Jurkat, Clone E6-1 (cell line): ENCODE data around the gene NFKBIE.

Source experiments
- DNase-seq: peaks from one replicate; pipeline ENCODE4 v3.0.0-alpha.2; 2011; ENCODE audit warnings: low read depth, low spot score
- H3K4me3 ChIP-seq: 2 replicates; pipeline ENCODE4 v1.5.1; 2011; ENCODE audit warnings: mild to moderate bottlenecking, low read length, control low read depth, moderate library complexity

Gene NFKBIE

DNA sequence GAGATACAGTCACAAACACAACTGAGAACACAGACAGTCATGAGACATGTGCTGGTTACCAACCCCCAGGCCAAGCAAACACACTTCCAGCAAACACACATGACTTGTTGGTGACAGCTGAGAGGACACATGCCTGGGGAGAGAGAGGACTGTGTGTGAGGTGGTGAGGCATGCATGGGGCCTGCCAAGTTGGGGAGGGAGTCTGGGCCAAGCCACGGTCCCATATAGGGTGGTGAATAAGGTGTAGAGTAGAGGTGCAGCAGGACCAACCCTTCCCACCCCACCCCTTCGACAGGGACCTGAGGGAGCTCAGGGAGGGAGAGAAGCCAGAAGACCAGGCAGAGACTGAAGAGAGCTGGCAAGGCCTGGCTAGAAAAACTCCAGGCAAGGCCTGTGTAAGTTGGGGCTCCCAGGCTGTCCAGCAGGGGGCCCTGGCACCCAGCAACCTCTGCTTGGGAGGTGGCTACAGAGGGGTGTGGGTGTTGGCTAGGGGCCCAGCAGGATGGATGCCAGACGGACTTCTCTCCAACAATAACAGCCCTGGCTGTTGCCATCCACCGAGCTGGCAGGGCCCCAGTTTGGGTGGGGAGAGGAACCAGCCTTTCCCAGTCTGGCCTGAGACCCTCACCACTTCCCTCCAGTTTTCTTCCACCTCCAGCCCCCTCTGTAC is 43.9 kb downstream of the NFKBIE start:
- H3K4me3 ChIP-seq, result no peak overlapping the region
- DNase-seq, result peak; percentile 73

DNA sequence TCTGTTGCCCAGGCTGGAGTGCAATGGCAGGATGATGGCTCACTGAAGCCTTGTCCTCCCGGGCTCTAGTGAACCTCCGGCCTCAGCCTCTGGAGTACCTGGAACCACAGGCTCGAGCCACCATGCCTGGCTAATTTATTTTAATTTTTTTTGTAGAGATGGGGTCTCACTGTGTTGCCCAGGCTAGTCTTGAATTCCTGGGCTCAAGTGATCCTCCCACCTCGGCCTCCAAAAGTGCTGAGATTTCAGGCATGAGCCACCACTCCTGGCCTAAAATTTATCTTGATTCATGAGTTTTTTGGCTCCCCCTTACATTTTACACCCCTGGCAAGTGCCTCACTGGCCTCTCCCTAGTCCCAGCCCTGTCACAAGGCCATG is 44.4 kb downstream of the NFKBIE start:
- H3K4me3 ChIP-seq, result no peak overlapping the region
- DNase-seq, result no peak

- no peak for DNase-seq
- no peak overlapping the region; the same call in 1 of the 2 replicates for H3K4me3 ChIP-seq
Observed at GRCh38 chr6:44219815-44220784, 45.3 kb downstream of the NFKBIE start.

DNA sequence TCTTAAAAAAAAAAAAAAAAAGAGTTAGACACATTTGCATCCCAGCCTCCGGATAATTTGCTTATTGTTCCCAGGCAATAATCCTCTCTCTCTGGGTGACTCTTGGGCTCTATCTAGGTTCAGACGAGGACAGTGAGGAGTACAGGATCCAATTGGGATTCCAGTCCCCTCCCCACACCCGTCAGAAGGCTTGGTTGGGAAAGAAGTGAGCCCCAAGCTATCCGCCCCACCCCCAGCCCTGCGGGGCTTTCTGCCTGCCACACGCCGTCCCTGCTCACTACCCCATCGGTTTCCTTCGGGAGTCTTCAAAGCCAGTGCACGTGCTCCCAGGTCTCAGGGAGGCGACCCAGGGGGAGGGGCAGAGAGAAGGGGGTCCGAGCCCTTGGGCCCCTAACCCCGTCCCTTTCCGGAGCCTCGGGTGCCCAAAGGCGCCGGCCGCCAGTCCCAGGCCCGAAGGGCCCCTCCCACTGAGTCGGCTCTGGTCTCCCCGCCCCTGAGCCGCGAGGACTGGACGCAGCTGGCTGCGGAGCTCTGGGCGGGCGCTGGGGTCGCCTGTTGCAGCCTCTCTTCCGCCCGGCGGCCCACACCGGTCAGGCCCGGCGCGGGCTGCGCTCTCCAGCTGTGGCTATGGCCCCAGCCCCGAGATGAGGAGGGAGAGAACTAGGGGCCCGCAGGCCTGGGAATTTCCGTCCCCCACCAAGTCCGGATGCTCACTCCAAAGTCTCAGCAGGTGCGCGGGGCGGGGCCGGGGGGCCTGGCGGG is 46.1 kb downstream of the NFKBIE start:
- no peak for DNase-seq
- H3K4me3 ChIP-seq, result peak overlapping the region; percentile 37

DNA sequence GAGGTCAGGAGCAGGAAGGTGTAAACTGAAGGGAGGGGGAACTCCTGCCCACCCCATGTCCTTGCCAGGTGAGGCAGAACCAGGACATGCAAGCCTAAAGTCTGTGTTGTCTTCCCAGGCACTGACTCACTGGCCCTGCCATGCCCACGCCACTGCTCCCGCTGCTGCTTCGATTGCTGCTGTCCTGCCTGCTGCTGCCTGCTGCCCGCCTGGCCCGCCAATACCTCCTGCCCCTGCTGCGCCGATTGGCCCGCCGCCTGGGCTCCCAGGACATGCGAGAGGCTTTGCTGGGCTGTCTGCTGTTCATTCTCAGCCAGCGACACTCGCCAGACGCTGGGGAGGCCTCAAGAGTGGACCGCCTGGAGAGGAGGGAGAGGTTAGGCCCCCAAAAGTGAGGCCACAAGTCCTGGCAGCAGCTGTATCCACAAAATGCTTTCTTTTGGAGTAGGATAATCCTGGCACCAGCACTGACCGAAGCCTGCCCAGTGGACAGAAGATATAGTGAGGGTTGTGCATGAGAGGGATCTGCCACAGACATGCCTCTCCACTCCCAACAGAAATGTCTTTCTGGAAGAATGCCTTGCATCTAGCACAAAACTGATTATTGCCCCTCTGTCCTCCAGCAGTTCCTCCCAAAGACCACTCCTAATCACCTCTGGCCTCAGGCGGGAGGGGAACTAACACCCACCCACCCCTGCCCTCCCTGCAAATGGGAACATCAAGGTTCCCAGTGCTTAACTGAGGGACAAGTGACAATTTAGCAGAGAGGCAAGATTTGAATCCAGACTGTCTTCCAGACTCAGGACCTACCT is 47.8 kb downstream of the NFKBIE start:
- no peak for DNase-seq

GRCh38 chr6:44216677-44217331 is 48.5 kb downstream of the NFKBIE start, which contains the start of gene MYMX:
TSS of gene MYMX (plus strand) at chr6:44216926. CDS start at chr6:44217472, 546 bp downstream.
- DNase-seq, result no peak
- H3K4me3 ChIP-seq, result no peak within 1 kb of the TSS

More for the DNA sequence above, 47.8 kb downstream of the NFKBIE start:
- no peak overlapping the region for H3K4me3 ChIP-seq

GRCh38 chr6:44214307-44214706 is 51.0 kb downstream of the NFKBIE start:
- no peak for DNase-seq

DNA sequence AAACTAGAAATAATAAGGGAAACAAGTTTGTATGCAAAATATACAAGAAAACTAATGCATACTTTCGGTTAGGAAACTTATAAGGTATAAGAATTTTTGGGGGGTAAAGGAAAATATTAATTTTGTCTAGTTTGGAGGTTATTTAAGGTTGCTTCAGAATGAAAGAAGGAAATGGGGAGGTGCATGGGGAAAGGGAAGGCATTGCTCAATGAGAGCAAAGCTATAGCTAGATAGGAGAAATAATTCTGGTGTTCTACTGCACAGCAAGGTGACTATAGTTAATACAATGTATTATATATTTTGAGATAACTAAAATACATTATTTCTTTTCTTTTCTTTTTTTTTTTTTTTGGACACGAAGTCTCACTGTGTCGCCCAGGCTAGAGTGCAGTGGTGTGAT is 54.1 kb downstream of the NFKBIE start:
- DNase-seq, result no peak

More at GRCh38 chr6:44214307-44214706, 51.0 kb downstream of the NFKBIE start:
- no peak overlapping the region for H3K4me3 ChIP-seq

More for the DNA sequence above, 54.1 kb downstream of the NFKBIE start:
- no peak overlapping the region for H3K4me3 ChIP-seq
